GM18520 (cell line): ENCODE measurements around the gene ZNF326.
"Not testable (repeated sequence)": the region's sequence is repeated elsewhere in the genome, so short reads cannot be mapped to it uniquely, and the experiment has no call there.

Experiments used
- ATAC-seq: cut with Tn5 transposase; IDR thresholded peaks from one replicate; pipeline ENCODE4 v1.9.1; 2021; ENCODE audit not compliant: unreplicated experiment

Gene ZNF326

DNA sequence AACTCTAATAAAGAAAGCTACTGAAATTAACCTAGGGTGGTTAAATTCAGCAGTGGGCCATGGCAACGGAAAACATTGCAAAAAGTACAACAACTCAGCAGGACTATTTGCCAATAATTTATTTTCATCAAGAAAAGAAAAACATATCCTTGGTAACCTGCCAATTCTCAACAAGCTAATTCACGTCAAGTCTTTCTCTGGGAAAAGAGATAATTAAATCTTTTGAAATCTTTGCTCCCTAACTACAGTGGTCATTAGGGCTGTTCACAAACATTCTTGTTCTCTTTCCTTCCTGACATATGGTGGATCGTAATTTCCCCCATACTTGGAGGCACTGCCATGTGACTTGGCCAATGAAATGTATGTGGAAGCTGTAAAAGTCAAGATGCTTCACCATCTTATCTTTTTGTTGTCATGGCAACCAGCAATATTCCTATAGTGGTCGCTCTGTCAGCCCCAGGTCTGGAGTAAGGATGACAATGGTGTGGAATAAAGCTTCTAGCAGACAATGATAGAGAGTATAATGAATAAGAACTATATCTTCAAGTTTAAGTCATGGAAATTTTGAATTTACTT is 29.6 kb upstream of the ZNF326 start:
- no peak for ATAC-seq

GRCh38 chr1:89966656-89967055 is 28.3 kb upstream of the ZNF326 start:
- ATAC-seq: no peak

- peak; percentile 81 for ATAC-seq
Measured at GRCh38 chr1:89971600-89971999, 23.3 kb upstream of the ZNF326 start.

DNA sequence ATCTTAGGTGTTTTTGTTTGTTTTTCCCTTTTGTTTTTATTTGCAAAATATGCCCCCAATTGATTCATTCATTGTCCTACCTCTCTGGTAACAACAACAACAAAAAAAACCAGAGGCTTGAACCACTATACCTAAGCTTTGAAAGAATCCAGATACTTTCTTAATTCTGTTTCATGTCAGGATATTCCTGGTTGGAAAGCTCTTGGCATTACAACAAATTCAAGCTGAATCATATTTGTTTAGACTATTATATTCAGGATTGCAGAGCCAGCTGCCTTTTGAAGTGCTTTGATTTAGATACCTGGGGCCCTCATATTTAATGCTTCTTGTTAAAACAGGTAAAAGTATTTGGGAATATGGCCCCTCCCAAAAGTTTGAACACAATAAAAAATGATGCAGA is 22.9 kb upstream of the ZNF326 start:
- no peak for ATAC-seq

DNA sequence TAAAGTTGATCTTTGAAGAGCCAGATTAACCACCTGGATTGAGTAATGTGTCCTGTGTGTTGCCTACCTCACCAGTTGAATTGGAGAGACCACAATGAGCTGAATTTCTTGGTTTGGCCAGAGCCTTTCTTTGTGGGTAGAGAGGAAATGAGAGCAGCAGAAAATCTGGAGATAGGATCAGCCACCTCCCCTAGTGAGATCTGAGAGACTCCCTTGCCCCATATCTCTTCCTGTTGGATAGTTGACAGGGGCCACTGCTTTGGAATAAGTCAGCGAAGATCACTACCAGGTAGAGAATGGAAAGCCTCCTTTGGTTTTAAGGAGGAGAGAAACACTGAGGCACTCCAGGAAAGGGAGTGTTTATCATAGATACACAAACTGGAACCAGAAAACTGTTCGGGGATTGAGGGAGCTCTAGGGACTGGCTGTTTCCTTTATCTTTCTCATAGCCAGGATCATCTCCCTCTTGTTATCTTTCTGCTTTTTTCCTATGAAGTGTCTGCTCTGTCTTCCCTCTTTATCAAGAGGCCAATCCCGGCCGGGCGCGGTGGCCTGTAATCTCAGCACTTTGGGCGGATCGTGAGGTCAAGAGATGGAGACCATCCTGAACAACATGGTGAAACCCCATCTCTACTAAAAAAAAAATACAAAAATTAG is 21.3 kb upstream of the ZNF326 start:
- ATAC-seq: no peak

DNA sequence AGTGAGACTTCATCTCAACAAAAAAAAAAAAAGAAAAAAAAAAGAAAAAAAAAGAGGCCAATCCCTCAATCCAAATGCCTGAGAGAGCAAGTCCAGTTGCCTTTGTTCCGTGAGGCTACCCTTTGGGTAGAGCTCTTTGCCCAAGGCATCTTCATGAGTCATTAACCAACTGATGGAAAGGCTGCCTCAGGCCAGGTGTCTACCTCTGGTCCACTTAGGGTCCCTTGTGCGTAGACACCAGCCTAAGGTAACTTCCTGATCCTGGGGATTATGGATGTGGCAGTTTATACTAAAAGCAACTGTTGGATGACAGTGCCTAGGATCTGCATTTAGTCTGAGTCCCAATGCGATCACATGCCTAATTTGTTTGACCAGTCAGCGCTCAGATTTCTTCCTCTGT is 20.7 kb upstream of the ZNF326 start:
- no peak for ATAC-seq

DNA sequence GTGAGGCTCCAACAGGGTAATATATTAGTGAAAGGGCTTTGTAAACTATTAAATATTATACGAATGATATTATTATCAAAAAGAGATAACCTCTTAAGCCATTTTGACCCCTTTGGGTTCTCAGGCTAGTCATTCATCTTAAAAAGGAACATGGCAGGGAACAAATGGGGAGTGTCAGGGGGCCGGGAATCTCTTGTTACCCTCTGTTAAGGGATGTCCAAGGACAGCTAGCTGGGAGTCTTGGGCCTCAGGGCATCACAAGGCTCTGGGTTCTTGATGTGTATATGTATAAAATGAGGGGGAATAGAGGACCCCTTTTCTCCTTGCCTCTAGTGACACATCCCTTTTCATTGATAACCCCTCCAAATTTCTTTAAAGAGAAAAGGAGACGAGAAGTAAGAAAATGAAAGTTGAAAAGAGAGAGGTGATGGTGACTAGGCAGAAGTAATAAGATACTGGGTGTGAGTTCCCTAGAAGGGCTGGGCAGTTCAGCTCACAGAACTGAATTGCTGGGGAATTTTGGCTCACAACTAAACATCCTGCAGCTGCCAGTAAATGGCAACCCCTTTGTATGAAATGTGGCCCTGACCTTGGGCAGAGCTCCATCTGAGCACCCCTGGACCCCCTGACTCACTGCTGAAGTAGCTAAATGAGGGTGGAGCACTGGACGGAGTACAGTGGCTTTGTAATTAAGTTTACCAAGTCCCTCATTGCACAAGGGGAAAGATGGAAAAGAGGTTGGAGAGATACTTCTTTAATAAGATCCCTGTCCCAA is 20.0 kb upstream of the ZNF326 start:
- ATAC-seq: no peak

DNA sequence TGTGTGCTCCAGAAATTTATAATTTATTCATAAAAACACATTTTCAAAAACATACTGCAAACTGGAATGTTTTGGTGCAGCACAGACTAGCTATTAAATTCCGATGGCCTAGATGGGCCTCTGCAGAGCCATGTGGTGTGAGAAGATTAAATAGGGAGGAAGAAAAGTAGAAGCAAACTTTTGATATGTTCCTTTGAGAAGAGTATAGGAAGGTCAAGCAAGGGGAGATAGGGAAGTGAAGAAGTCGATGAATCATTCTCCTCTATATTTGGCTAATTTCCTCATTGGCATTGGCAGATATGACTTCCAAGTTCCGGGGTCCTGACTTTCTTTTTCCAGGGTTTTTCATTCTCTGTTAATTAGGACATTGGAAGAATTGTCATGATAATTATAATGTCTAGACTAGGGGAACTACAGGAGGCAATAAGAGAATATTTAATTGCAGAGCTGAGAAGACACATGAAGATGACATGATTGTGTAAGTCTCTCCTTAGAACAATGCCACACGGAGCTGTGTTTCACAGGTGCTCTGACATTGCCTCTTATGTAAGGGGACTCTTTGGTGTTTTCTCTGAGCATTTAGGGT is 19.3 kb upstream of the ZNF326 start:
- ATAC-seq: no peak

DNA sequence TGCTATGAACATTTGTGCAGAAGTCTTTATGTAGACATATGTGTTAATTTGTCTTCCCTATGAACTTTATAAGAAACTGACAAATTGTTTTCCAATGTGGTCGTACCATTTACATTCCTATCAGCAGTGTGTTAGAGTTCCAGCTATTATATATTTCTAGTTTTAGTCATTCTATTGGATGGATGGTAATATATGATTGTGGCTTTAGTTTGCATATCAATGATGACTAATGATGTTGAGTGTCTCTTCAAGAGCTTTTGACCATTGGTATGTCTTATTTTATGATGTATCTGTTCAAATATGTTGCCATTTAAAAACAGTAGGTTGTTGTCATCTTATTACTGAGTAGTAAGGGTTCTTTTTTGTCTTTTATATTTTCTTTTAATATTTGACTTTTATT is 16.2 kb upstream of the ZNF326 start:
- no peak for ATAC-seq

- no peak for ATAC-seq
Measured at GRCh38 chr1:89980605-89981004, 14.3 kb upstream of the ZNF326 start.

DNA sequence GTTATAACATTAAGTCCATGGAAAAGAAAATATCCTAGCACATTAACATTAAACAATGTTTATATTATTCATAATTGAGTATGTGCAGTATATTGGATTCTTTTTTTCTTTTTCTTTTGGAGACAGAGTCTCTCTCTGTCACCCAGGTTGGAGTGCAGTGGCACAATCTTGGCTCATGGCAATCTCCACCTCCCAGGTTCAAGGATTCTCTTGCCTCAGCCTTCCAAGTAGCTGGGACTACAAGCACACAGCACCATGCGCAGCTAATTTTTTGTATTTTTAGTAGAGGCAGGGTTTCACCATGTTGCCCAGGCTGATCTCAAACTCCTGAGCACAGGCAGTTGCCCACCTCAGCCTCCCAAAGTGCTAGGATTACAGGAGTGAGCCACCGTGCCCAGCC is 12.1 kb upstream of the ZNF326 start:
- ATAC-seq: not testable (repeated sequence)

GRCh38 chr1:89984564-89985116 is 10.3 kb upstream of the ZNF326 start:
- not testable (repeated sequence) for ATAC-seq

GRCh38 chr1:89986020-89986419 is 8.9 kb upstream of the ZNF326 start:
- no peak for ATAC-seq

- no peak for ATAC-seq
Measured at GRCh38 chr1:89987159-89987819, 7.6 kb upstream of the ZNF326 start.

- no peak for ATAC-seq
Measured at GRCh38 chr1:89989099-89989498, 5.8 kb upstream of the ZNF326 start.

DNA sequence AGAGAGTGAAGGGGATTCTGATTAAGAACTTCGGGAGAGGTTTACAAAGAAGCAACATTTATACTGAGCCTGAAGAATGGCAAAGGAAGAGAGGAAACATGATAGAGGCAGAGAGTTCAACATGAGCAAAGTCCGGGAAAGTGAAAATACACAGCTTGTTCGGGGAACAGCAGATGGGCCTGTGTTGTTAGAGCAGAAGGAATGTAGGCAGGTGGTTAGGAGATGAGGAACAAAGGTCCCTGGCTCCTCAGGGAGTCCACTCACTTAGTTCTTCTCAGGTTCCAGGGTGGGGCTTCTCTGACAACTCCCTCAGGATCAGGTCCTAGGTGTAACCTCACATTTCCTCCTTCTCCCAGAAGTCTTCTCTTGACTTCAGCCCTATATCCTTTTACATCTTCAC is 5.1 kb upstream of the ZNF326 start:
- no peak for ATAC-seq

- no peak for ATAC-seq
Measured at GRCh38 chr1:89990976-89991831, 3.7 kb upstream of the ZNF326 start.

- no peak for ATAC-seq
Measured at GRCh38 chr1:89993541-89993940, 1.4 kb upstream of the ZNF326 start.

DNA sequence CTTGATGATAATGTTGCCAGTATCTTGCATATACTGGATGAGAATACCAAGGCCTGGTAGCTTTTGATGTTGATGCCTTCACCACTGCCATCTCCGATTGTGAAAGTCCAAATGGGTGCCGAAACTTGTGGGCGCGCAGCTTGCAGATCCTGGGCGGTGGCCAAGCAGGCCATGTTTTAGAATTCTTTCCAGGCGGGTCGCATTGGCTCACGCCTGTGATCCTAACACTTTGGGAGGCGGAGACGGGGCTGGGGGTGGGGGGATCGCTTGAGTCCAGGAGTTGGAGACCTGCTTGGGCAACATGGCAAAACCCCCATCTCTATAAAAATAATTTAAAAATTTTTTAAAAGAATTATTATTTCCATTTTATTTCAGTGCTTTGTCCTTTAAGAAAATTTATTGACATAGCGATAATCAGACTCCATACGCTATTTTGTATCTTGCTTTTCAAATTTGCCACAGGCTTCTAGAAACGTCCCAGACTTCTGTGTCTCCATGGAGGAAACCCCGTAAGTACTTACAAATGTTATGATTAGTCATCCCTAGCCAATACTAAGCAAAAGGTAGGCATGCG is 592 bp upstream of the ZNF326 start:
- no peak for ATAC-seq
